SW480 (cell line): ENCODE measurements around the gene CEBPB.
"Not testable (repeated sequence)": the region's sequence is repeated elsewhere in the genome, so short reads cannot be mapped to it uniquely, and the experiment has no call there.

ENCODE experiments used
- DNase-seq: peaks from one replicate; pipeline ENCODE4 v3.0.0-alpha.2; 2016; ENCODE audit warnings: low spot score

Gene CEBPB

DNA sequence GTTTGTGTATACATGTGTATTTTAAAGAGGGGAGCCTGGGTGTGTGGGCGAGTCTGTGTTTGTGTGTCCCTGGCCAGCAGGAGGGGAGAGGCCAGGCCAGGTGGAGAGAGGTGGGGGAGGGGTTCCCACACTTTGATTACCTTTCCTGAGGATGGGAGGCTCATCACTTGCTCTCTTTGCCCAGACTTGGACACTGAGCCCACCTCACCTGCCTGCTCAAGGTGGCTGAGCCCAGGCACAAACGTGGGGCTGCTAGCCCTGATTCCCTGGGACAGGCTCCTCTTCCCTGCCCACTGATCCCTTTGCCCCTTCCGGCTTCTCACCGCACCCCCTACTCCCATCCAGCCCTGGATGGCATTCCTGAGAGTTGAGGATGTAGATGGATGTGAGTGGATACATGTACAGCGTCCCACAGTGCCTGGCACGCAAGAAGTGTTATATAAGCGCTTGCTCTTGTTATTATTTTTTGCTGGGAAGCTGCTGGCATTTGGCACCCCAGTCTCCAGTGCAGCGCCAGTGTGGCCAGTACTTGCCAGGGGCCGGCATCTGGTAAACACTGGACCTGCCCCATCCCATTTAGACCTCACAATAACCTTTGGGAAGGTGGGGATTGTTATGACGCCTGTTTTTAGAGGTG is 2.7 kb downstream of the CEBPB start:
- DNase-seq = no peak

DNA sequence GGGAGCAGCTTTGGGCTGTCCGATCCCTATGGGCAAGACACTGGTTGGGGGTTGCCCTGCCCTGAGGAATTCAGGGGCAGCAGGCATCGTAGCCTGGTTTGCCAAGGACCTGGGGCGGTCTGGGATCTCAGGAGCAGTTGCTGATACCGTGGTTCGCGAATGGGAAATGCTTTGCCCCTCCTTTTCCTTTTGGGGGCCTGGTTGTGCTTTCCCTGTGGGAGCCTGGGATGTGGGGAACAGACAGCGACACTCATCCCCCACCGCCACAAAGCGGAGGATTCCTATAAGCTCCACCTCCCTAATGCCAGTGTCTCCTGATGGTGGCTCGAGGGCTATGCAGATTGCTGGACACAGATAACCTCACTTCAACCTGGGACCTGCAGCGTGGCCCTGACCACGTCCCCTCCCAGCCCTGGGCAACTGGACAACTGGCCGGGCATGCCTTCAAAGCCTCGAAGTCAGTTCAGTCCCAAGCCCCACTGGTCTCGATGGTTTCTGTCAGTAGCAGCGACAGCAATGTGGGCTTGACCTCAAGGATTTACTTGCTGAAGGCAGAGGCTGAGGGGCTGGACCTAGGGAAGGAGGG is 3.3 kb downstream of the CEBPB start:
- no peak for DNase-seq

DNA sequence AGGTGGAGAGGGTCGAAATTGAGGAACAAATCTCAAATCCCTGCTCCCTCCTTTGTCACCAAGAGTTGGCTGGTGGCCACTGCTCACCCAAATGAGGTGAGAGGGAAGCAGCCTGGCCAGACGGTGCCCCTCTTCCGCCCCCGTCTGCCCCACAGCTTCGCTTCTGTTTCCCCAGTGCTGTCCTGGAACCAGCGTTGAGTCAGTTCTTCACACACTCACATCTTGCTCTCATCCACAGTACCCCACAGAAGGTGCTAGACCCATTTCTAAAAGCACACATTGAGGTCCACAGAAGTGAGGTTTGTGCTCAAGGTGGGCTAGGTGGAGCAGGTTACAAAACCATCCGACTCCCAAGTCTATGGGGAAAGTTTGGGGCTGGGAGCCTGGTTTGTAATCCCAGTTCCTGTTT is 3.8 kb downstream of the CEBPB start:
- no peak for DNase-seq

DNA sequence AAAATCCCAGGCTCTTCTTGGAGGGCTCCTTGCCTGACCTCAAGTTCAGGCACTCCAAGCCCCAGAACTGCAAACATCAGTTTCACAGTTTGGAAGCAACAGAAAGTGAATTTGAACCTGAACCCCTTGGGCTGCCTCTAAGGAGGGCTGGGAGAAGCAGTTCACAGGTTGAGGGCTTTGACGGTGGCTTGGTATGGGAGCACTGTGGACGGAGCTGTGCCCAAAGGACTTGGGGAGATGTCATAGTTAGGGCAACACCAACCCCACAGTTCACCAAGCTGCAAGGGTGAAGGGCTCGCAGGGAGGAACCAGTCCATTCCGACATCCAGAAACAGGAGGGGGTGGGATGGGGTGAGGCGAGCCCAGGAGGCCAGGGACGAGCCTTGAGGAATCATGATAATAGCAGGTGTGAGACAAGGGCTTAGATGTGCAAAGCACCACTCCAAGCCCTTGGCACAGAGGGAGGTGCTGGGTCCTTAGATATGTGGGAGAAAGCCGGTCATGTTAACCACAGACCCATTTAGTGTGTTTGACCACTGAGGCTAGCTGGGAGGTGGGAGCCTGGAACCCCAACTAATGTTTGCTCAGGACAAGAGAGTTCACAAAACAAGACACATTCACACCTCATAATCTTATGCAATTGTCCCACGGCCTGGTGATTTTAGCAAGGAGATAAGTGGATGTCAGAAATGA is 4.3 kb downstream of the CEBPB start:
- DNase-seq = no peak

DNA sequence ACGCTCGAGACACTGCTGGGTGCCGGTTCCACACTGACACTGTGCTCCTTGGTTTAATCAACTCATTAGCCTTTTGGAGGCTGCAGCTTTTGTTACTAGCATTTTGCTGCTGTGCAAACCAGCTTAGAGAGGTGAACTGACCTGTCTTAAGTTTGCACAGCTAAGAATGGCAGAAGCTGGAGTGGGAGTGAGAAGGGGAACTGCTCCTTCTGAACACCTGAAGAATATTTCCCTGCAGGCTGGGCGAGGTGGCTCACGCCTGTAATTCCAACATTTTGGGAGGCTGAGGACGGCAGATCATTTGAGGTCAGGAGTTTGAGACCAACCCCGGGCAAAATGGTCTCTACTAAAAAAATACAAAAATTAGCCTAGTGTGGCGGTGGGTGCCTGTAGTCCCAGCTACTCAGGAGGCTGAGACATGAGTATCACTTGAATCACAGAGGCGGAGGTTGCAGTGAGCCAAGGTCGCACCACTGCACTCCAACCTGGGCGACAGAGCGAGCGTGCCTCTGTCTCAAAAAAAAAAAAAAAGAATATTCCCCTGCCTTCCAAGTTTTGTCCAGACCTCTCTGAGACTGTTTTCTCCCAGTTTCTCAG is 5.0 kb downstream of the CEBPB start:
- no peak for DNase-seq

DNA sequence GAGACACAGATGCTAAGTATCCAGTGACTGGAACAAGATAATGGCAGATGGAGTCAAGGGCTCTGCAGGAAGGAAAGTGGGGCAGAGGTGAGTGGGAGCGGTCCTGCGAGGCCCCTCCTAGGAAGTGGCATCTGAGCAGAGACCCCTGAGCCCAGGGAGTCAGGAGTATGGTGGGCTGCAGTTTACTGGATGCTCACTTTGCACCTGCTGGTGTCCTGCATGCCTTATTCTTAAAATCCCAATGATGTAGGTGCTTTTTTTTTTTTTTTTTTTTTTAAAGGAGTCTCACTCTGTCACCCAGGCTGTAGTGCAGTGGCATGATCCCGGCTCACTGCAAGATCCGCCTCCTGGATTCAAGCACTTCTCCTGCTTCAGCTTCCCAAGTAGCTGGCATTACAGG is 5.6 kb downstream of the CEBPB start:
- no peak for DNase-seq

DNA sequence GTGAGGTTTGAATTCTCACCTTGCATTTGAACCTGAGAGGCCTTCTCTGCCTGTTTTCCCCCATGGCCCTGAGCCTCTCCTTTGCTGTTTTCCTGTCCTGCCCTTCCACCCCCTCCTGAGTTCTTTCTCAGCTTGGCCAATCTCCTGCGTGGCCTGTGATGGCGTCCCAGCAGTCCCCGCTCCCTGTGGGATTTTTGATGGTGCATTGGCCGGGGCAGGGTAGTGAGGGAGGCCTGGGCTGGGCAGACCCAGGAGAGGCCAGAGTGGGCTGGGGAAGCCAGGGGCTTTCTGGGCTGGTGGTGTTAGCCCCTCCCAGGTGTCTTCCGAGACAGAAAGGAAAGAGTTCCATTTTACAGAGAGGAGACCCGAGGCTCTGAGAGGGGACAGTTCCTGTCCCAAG is 6.3 kb downstream of the CEBPB start:
- DNase-seq = no peak

DNA sequence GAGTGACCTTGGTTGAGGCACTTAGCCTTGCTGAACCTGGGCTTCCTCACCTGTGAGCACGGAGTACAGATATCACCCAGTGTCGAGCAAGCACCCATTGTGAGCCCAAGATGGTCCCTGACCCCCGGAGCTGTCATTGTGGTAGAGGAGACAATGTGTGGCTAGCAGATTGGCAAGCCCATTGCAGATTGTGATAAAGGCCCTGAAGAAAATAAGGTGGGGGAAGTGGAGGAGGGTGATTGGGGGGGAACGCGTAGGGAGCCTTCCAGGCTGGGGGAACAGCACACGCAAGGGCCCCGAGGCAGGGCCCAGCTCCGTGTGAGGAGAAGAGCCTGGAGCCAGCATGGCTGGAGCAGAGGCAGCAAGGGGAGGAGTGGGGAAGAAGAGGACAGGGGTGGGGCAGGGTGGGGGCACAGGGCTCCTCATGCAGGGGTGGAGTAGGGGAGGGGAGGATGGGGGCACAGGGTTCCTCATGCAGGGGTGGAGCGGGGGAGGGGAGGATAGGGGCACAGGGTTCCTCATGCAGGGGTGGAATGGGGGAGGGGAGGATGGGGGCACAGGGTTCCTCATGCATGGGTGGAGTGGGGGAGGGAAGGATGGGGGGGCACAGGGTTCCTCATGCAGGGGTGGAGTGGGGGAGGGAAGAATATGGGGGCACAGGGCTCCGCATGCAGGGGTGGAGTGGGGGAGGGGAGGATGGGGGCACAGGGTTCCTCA is 7.0 kb downstream of the CEBPB start:
- DNase-seq = no peak

DNA sequence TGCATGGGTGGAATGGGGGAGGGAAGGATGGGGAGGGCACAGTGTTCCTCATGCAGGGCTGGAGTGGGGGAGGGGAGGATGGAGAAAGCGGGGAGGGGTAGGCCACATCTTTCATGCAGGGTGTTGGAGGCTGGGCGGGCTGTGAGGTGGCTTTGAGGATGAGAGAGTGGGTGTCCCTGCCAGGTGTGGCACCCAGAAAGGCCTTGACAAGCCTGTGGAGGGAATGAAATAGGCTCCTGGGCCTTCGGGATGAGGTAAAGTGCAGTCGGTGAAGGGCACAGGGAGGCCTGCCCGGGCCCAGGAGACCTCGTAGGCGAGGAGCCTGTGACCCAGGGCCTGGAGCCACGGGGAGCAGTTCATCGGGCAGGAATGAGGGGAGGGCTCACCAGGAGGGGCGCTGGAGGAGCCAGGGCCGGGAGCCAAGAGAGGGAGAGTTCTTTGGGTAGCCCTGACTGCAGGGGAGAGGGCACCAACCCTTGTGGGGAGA is 7.6 kb downstream of the CEBPB start:
- no peak for DNase-seq

DNA sequence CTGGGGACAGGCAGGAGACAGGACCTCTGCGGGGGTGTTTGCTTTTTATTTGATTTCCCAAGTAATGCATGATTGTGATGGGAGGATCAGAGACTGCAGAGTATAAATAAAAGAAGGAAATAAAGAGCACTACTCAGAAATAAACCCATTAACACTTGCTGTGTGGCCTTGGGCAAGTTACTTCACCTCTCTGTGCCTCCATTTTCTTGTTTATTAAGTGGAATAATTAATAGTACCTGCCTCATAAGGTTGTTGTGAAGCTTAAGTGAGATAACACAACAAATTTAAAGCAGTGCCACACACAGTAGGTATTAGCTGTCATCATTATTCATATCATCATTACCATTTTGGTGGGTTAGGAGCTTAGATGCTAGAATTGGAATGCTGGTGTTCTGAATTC is 8.1 kb downstream of the CEBPB start:
- no peak for DNase-seq

DNA sequence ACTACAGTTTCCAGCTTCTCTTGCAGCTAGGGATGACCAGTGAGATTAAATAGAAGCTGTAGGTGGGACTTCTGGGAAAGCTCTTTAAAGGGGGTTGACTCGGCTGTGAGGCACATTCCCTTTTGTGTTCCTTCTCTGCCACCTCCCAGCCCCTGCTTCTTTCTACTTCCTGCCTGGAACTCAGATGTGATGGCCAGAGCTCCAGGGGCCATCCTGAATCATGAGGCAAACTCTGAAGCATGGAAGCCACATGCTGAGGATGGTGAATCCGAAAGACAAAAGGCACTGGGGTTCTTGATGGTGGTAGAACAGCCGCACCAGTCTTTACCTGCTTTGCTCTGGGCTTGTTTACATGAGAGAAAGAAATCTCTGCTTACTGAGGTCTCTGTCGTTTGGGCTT is 9.1 kb downstream of the CEBPB start:
- no peak for DNase-seq

DNA sequence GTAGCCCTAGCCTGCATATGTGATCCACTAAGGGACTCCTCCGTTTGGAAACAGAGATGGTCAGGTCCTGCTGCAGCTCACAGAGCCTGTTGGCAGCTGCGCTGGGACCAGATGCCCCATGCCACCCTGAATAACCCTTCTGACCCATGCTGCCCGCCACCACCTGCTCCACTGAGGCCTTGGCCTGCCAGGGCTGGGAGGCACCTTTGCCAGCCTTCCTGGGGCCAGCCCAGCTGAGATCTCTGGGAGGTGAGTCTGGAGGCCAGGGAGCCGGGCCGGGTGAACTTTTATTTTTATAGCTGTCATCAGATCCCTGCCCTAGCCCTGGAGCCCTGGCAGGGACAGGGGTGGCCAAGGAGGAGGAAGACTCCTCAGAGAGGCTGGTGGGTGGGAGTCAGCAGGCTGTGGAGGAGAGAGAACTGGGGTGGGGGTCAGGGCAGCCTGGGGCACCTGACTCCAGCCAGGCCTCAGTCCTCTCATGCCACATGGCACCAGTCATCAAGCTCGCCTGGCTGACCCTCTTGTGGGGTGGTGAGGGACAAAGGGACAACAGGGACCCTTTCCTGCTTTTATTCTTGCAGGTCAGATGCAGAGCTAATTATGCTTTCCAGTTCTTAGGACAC is 10.0 kb downstream of the CEBPB start:
- no peak for DNase-seq

DNA sequence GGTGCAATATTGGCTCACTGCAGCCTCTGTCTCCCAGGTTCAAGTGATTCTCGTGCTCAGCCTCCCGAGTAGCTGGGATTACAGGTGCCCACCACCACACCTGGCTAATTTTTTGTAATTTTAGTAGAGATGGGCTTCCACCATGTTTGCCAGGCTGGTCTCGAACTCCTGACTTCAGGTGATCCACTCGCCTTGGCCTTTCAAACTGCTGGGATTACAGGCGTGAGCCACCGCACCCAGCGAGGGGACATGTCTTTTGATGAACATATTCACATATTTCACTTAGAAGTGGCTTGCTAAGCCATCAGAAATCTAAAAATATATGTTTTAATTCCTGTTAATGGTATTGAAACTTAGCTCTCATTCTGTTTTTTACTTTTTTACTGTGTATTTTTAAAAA is 11.1 kb downstream of the CEBPB start:
- not testable (repeated sequence) for DNase-seq

DNA sequence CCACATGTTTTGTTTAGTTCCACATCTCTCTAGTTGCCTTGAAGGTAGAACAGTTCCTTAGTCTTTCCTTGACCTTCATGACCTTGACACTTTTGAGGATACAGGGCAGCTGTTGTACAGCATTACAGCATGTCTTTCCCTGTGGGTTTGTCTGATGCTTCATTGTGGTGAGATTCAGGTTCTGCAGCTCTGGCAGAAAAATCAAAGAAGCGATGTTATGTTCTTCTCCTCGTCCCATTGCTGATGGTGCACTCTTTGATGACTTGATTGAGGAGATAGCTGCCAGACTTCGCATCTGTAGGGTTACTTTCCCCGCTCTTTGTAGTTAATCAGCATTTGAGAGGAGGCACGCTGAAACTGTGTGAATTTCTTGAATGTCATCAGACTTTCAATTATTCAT is 12.0 kb downstream of the CEBPB start:
- DNase-seq = no peak

DNA sequence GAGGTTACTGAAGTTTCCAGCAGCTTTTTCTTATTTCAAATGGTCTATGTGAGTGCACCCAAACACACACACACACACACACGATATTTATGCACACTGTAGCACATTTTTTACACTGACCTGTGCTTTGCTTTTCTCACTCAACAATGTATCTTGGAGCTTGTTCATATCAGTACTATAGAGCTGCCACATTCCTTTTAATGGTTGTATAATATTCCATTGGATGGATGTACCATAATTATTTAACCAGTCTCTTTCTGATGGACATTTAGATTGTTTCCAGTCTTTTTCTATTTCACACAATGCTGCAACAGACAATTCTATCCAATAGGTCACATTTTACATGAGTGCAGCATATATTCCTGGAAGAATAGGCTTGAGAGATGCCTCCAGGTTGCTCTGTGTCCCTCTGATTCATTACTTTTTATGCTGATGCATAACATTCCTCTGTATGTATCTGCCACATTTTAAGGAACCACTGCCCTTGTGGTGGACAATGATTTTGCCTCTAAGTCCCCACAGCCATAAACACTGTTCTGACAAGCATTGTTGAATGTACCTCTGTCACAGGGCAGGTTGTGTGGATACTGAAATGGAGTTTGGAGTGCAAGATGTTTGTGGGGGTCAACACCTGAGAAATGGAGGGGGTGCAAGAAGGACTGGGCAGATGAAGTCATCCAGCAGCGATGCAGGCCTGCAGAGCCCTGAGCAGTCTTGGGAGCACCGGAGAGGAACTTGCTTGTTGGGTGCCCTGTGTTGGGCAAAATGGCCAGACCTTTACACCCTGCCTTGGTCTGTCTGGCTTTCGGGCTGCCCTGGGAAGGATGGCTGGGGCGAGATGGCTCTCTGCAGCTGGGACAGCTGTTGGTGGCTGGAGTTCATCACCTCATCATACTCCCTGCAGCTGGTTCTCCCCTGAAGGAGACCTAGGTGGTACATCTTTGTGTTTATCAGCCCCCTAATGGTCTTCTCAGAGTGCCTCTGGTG is 13.6 kb downstream of the CEBPB start:
- DNase-seq = no peak

DNA sequence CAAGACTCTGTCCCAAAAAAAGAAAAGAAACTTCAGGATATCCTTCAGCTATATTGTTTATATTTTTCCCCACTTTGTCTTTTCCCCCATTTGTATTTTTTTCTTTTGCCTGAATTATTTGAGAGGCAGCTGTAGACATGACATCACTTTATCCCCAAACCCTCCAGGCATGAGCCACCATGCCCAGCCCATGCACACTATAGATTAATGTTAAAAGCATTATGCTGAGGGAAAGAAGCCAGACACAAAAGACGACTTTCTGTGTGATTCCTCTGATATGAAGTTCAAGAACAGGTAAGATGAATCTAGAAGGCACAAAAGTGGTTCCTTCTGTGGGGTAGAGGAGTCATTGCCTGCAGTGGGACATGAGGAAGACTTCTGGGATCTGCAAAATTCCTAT is 16.4 kb downstream of the CEBPB start:
- no peak for DNase-seq

DNA sequence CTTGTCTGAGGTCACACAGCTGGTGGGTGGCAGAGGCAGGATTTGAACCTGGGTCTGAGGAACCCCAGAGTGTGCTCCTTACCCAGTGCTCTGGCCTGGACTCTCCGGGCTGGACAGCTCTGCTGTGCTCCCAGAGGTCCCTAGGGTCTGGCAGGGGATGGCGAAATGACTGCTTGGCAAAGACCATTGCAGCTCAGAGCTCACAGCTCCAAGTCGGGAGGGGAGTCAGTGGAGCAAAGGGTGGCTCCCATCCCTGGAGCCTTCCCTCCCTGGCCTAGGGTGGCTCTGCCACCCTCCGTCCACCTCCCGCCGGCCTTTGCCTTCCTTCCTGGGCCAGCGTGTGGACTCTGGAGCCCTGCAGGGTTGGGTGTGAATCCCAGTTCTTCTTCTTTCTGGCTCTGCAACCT is 17.5 kb downstream of the CEBPB start:
- DNase-seq = no peak

DNA sequence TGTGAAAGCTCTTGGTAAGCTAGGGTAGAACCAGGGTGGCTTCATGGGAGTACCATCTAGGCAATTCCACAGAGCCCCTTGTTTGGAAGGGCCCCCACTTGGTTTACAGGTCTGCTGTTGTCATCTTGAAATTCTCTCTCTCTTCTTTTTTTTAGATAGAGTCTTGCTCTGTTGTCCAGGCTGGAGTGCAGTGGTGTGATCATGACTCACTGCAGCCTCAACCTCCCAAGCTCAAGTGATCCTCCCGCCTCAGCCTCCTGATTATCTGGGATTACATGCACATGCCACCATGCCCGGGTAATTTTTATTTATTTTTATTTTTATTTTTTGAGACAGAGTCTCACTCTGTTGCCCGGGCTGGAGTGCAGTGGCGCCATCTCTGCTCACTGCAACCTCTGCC is 18.2 kb downstream of the CEBPB start:
- not testable (repeated sequence) for DNase-seq

DNA sequence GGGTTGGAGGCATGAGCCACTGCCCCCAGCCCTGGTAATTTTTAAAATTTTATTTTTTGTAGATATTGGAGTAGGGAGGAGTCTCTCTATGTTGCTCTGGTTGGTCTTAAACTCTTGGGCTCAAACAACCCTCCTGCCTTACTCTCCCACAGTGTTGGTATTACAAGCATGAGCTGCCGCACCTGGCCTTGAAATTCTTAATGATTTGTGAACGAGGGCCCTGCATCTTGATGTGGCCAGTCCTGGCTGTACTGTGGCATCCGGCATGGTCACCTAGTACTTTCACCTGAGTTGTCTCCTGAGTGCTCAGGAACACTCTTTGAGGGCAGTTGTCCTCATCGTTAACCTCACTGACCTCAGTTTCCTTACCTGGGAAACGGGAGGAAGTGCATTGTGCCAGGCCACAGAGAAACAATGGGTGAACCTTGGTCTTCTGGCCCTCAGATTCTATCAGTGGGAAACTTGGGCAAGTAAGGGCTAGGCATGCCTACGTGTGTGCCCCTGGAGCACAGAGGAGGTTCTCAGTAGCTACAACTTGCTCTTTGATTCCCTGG is 19.5 kb downstream of the CEBPB start:
- DNase-seq = no peak

DNA sequence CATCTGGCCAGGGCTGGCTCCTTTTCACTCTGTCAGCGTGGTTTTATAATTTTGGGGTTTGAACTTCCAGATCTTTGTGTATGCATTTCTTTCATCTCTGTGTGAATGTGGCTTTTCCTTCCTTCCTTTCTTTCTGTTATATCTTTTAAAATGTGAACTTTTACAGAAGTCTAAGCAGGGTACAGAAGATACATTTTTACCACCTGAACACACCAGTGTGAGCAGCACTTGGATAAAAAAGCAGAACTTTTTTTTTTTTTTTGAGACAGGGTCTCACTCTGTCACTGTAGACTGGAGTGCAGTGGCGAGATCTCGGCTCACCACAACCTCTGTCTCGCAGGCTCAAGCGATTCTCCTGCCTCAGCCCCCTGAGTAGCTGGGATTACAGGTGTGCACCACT is 20.5 kb downstream of the CEBPB start:
- DNase-seq = no peak
